Measurements from ENCODE around the gene SAMD14. TPM values are rescaled to one million over a fixed set of nuclear protein-coding genes. Genes with fewer than 3 reads are reported as not detected.

Gene SAMD14
- total RNA-seq, 1 donor from 2014 or later = 82.0 TPM

GRCh38 chr17:50078430-50078829, 51.5 kb downstream of the SAMD14 start:
- H3K36me3 Mint-ChIP-seq (ENCODE audit: low read depth, unreplicated experiment) = no peaks in the 10 kb centered on the region
- H3K27me3 Mint-ChIP-seq (ENCODE audit: unreplicated experiment) = peaks cover 21% of the 10 kb centered on the region
- DNase-seq (ENCODE audit: low spot score) = no peak
- H3K9me3 Mint-ChIP-seq (ENCODE audit: unreplicated experiment) = no peaks in the 10 kb centered on the region
- H3K4me3 Mint-ChIP-seq (ENCODE audit: unreplicated experiment) = no peak overlapping the region
- H3K4me1 Mint-ChIP-seq (ENCODE audit: unreplicated experiment) = no peaks in the 10 kb centered on the region
- no peak overlapping the region for H3K27ac Mint-ChIP-seq (ENCODE audit: unreplicated experiment)
- TF ChIP-seq CTCF (IDR thresholded peaks at IDR 0.05; ENCODE audit: unreplicated experiment) = no peak

- H3K4me3 Mint-ChIP-seq (ENCODE audit: unreplicated experiment) = no peak overlapping the region
- no peaks in the 10 kb centered on the region for H3K9me3 Mint-ChIP-seq (ENCODE audit: unreplicated experiment)
- peaks cover 20% of the 10 kb centered on the region for H3K27me3 Mint-ChIP-seq (ENCODE audit: unreplicated experiment)
- H3K27ac Mint-ChIP-seq (ENCODE audit: unreplicated experiment) = no peak overlapping the region
- TF ChIP-seq CTCF (IDR thresholded peaks at IDR 0.05; ENCODE audit: unreplicated experiment) = no peak
- DNase-seq (ENCODE audit: low spot score) = no peak
- no peaks in the 10 kb centered on the region for H3K36me3 Mint-ChIP-seq (ENCODE audit: low read depth, unreplicated experiment)
- H3K4me1 Mint-ChIP-seq (ENCODE audit: unreplicated experiment) = no peaks in the 10 kb centered on the region
Measured at GRCh38 chr17:50076591-50077235, 53.2 kb downstream of the SAMD14 start.

GRCh38 chr17:50076221-50076590, 53.8 kb downstream of the SAMD14 start:
- Mint-ChIP-seq H3K27me3 (ENCODE audit: unreplicated experiment) (peaks cover 19% of the 10 kb centered on the region), H3K27ac (ENCODE audit: unreplicated experiment) (no peak overlapping the region), H3K9me3 (ENCODE audit: unreplicated experiment) (no peaks in the 10 kb centered on the region), H3K4me1 (ENCODE audit: unreplicated experiment) (no peaks in the 10 kb centered on the region), H3K36me3 (ENCODE audit: low read depth, unreplicated experiment) (peaks cover 2% of the 10 kb centered on the region), H3K4me3 (ENCODE audit: unreplicated experiment) (no peak overlapping the region)
- DNase-seq (ENCODE audit: low spot score) = no peak
- no peak for TF ChIP-seq CTCF (IDR thresholded peaks at IDR 0.05; ENCODE audit: unreplicated experiment)

- DNase-seq (ENCODE audit: low spot score) = no peak
- H3K36me3 Mint-ChIP-seq (ENCODE audit: low read depth, unreplicated experiment) = peaks cover 4% of the 10 kb centered on the region
- no peak for TF ChIP-seq CTCF (IDR thresholded peaks at IDR 0.05; ENCODE audit: unreplicated experiment)
- H3K27ac Mint-ChIP-seq (ENCODE audit: unreplicated experiment) = no peak overlapping the region
- no peak overlapping the region for H3K4me3 Mint-ChIP-seq (ENCODE audit: unreplicated experiment)
- H3K9me3 Mint-ChIP-seq (ENCODE audit: unreplicated experiment) = no peaks in the 10 kb centered on the region
- H3K4me1 Mint-ChIP-seq (ENCODE audit: unreplicated experiment) = no peaks in the 10 kb centered on the region
- H3K27me3 Mint-ChIP-seq (ENCODE audit: unreplicated experiment) = peaks cover 21% of the 10 kb centered on the region
Measured at GRCh38 chr17:50075446-50076032, 54.4 kb downstream of the SAMD14 start.

GRCh38 chr17:50074227-50074626, 55.7 kb downstream of the SAMD14 start:
- Mint-ChIP-seq H3K27ac (ENCODE audit: unreplicated experiment) (no peak overlapping the region), H3K4me1 (ENCODE audit: unreplicated experiment) (no peaks in the 10 kb centered on the region), H3K9me3 (ENCODE audit: unreplicated experiment) (no peaks in the 10 kb centered on the region), H3K4me3 (ENCODE audit: unreplicated experiment) (no peak overlapping the region), H3K27me3 (ENCODE audit: unreplicated experiment) (peaks cover 19% of the 10 kb centered on the region), H3K36me3 (ENCODE audit: low read depth, unreplicated experiment) (peaks cover 4% of the 10 kb centered on the region)
- DNase-seq (ENCODE audit: low spot score) = no peak
- TF ChIP-seq CTCF (IDR thresholded peaks at IDR 0.05; ENCODE audit: unreplicated experiment) = no peak

All from endothelial cell (in vitro differentiated cells).